ENCODE measurements around the gene MGMT.

- no peak for TF ChIP-seq REST (IDR thresholded peaks at IDR 0.05)
- TF ChIP-seq MAX (IDR thresholded peaks at IDR 0.05) = no peak
- TF ChIP-seq CTCF (IDR thresholded peaks at IDR 0.05; ENCODE audit: low read depth, low read length, missing input control) = no peak
- no peak for TF ChIP-seq GABPA (IDR thresholded peaks at IDR 0.05 in 1 of 2, conservative IDR thresholded peaks at IDR 0.05 in 1 of 2)
- TF ChIP-seq RAD21 (IDR thresholded peaks at IDR 0.05) = no peak
- TF ChIP-seq ATF3 (IDR thresholded peaks at IDR 0.05) = no peak
- no peak for TF ChIP-seq RXRA (IDR thresholded peaks at IDR 0.05)
Observed at GRCh38 chr10:129494740-129495139, 27.7 kb downstream of the MGMT start.

Data from liver (tissue), 3 donors.